GM23338 (cell line): Measurements from ENCODE around the gene CASK. TPM values are rescaled to one million over a fixed set of nuclear protein-coding genes. Genes with fewer than 3 reads are reported as not detected.

Experiments
- ATAC-seq: fragments of 200-7000 bp; cut with Tn5 transposase; 3 replicates; pipeline ENCODE4 v1.9.1; 2020
- DNase-seq: peaks from one replicate; pipeline ENCODE4 v3.0.0-alpha.2; 2015; ENCODE audit warnings: low spot score
- H2AFZ ChIP-seq: fragments of 200-600 bp; sonication (generic); 2 replicates; pipeline ENCODE4 v1.8.0; 2016; ENCODE audit warnings: antibody characterized with exemption, mild to moderate bottlenecking, moderate library complexity
- H3F3A ChIP-seq: fragments of 200-600 bp; sonication (generic); replicated peaks from 2 replicates; pipeline ENCODE4 v1.8.0; 2017; ENCODE audit warnings: antibody characterized with exemption, mixed run types, low read depth
- H3K27ac ChIP-seq: fragments of 200-600 bp; sonication (generic); 2 replicates; pipeline ENCODE4 v1.6.1; 2016; ENCODE audit warnings: low read depth
- H3K27me3 ChIP-seq: fragments of 200-600 bp; sonication (generic); 2 replicates; pipeline ENCODE4 v1.8.0; 2016; ENCODE audit warnings: mild to moderate bottlenecking, mixed run types, moderate library complexity; ENCODE audit not compliant: insufficient read depth
- H3K36me3 ChIP-seq: fragments of 200-600 bp; sonication (generic); 2 replicates; pipeline ENCODE4 v1.8.0; 2016; ENCODE audit warnings: mild to moderate bottlenecking; ENCODE audit not compliant: insufficient read depth
- H3K4me1 ChIP-seq: fragments of 200-600 bp; sonication (generic); 2 replicates; pipeline ENCODE4 v1.8.0; 2016; ENCODE audit warnings: mild to moderate bottlenecking, moderate library complexity; ENCODE audit not compliant: insufficient read depth
- H3K4me2 ChIP-seq: fragments of 200-600 bp; sonication (generic); 2 replicates; pipeline ENCODE4 v1.7.1; 2017; ENCODE audit warnings: mixed run types
- H3K4me3 ChIP-seq: fragments of 200-600 bp; sonication (generic); 2 replicates; pipeline ENCODE4 v1.6.1; 2016; ENCODE audit warnings: mixed run types
- H3K79me2 ChIP-seq: fragments of 200-600 bp; sonication (generic); replicated peaks from 2 replicates; pipeline ENCODE4 v1.8.0; 2017; ENCODE audit warnings: mild to moderate bottlenecking; ENCODE audit not compliant: insufficient read depth
- H3K9me2 ChIP-seq: fragments of 200-600 bp; sonication (generic); 2 replicates; pipeline ENCODE4 v1.8.0; 2017; ENCODE audit not compliant: insufficient read depth
- H4K20me1 ChIP-seq: fragments of 200-600 bp; sonication (generic); replicated peaks from 2 replicates; pipeline ENCODE4 v1.8.0; 2017; ENCODE audit warnings: mild to moderate bottlenecking; ENCODE audit not compliant: insufficient read depth
- H3K27ac Mint-ChIP-seq: 2 replicates; pipeline ENCODE4 v1.8.0; 2020; ENCODE audit warnings: inconsistent platforms, mild to moderate bottlenecking, moderate library complexity, mixed read lengths
- H3K27me3 Mint-ChIP-seq: 3 replicates; pipeline ENCODE4 v1.8.0; 2022; ENCODE audit warnings: low read depth, mild to moderate bottlenecking, moderate library complexity, mixed read lengths, inconsistent platforms; ENCODE audit not compliant: insufficient read depth, poor library complexity
- H3K36me3 Mint-ChIP-seq: 3 replicates; pipeline ENCODE4 v1.8.0; 2021; ENCODE audit warnings: low read depth, mild to moderate bottlenecking, inconsistent platforms, moderate library complexity, mixed read lengths
- H3K4me1 Mint-ChIP-seq: 3 replicates; pipeline ENCODE4 v1.8.0; 2020; ENCODE audit warnings: mild to moderate bottlenecking, inconsistent platforms, mixed read lengths
- H3K4me3 Mint-ChIP-seq: 3 replicates; pipeline ENCODE4 v1.8.0; 2021; ENCODE audit warnings: moderate library complexity, mild to moderate bottlenecking, inconsistent platforms, mixed read lengths
- H3K9me3 Mint-ChIP-seq: 3 replicates; pipeline ENCODE4 v1.8.0; 2020; ENCODE audit warnings: moderate library complexity, mild to moderate bottlenecking, inconsistent platforms, mixed read lengths
- CREB1 ChIP-seq: fragments of 250-450 bp; sonication (Bioruptor Pico); IDR thresholded peaks from 2 replicates; pipeline ENCODE4 v1.5.0; 2020; ENCODE audit warnings: low read depth, mild to moderate bottlenecking, moderate library complexity
- CTCF ChIP-seq, 2 experiments: fragments of 200-600 bp in 1 of 2; sonication (generic) in 1 of 2; conservative IDR thresholded peaks; 2 replicates each; pipeline versions ENCODE4 v1.5.1 to v1.6.1; 2016 to 2017; ENCODE audit warnings: antibody characterized with exemption in 2 of 2, low read depth in 2 of 2, mild to moderate bottlenecking in 2 of 2, moderate library complexity in 1 of 2
- EZH2 ChIP-seq: fragments of 200-600 bp; sonication (generic); IDR thresholded peaks from one replicate; pipeline ENCODE4 v1.8.0; 2017; ENCODE audit warnings: antibody characterized with exemption, mild to moderate bottlenecking, low read depth; ENCODE audit not compliant: unreplicated experiment
- EZH2phosphoT487 ChIP-seq: fragments of 200-600 bp; sonication (generic); IDR thresholded peaks from one replicate; pipeline ENCODE4 v1.8.1; 2018; ENCODE audit warnings: antibody characterized with exemption; ENCODE audit not compliant: unreplicated experiment
- JUNB ChIP-seq: IDR thresholded peaks from one replicate; pipeline ENCODE4 v1.6.1; 2016; ENCODE audit warnings: antibody characterized with exemption; ENCODE audit not compliant: unreplicated experiment
- NANOG ChIP-seq: IDR thresholded peaks from 2 replicates; pipeline ENCODE4 v1.6.1; 2016; ENCODE audit warnings: antibody characterized with exemption, borderline replicate concordance
- REST ChIP-seq: IDR thresholded peaks from one replicate; pipeline ENCODE4 v1.6.1; 2018; ENCODE audit warnings: antibody characterized with exemption; ENCODE audit not compliant: unreplicated experiment
- ZNF114 ChIP-seq: fragments of 250-450 bp; sonication (Bioruptor Pico); IDR thresholded peaks from 2 replicates; pipeline ENCODE4 v1.5.0; 2020; ENCODE audit warnings: mild to moderate bottlenecking, moderate library complexity
- polyA plus RNA-seq: library from polyadenylated mRNA; unstranded; fragments of >200 nt; fragmentation: Nextera tagmentation; extraction: Ambion mirVana; gene quantifications from 2 replicates; pipeline ENCODE4 v1.2.1, GENCODE V29; 2016
- total RNA-seq: library from RNA; depleted of rRNA; stranded (reverse); fragments of >200 nt; shearing (Covaris generic); gene quantifications from 2 replicates; pipeline ENCODE4 v1.2.3, GENCODE V29; 2014
- TF ChIP-seq, protein P1 (sequence below): IDR thresholded peaks from 2 replicates; pipeline ENCODE4 v1.6.1; 2016; ENCODE audit warnings: antibody characterized with exemption

CASK gene
- total and polyA plus RNA-seq, 2 experiments from 2014 or later, result 15.3 to 44.4 TPM

- TF ChIP-seq REST, result no peak
Measured at GRCh38 chrX:41933546-41933945, 10.2 kb upstream of the CASK start (continued).

GRCh38 chrX:41932885-41933284, 9.5 kb upstream of the CASK start:
- no peaks in the 10 kb centered on the region for H3K79me2 ChIP-seq
- Mint-ChIP-seq H3K36me3 (no peaks in the 10 kb centered on the region), H3K27ac (no peak overlapping the region), H3K4me1 (peaks cover 3% of the 10 kb centered on the region; the same call in 1 of the 3 replicates), H3K9me3 (no peaks in the 10 kb centered on the region), H3K27me3 (no peaks in the 10 kb centered on the region), H3K4me3 (no peak overlapping the region)
- no peaks in the 10 kb centered on the region for H4K20me1 ChIP-seq
- no peak for TF ChIP-seq ZNF114 (CRISPR knock-in tag)
- TF ChIP-seq EZH2phosphoT487, result no peak
- TF ChIP-seq CTCF (conservative IDR thresholded peaks at IDR 0.05; ENCODE audit: low read depth in 2 of 2), result no peak
- TF ChIP-seq CREB1, result no peak
- TF ChIP-seq JUNB, result no peak
- TF ChIP-seq, protein P1, sequence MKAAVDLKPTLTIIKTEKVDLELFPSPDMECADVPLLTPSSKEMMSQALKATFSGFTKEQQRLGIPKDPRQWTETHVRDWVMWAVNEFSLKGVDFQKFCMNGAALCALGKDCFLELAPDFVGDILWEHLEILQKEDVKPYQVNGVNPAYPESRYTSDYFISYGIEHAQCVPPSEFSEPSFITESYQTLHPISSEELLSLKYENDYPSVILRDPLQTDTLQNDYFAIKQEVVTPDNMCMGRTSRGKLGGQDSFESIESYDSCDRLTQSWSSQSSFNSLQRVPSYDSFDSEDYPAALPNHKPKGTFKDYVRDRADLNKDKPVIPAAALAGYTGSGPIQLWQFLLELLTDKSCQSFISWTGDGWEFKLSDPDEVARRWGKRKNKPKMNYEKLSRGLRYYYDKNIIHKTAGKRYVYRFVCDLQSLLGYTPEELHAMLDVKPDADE, result no peak
- TF ChIP-seq NANOG, result no peak
- TF ChIP-seq EZH2, result no peak
- TF ChIP-seq REST, result no peak
- H3K27ac ChIP-seq, result no peak overlapping the region
- no peaks in the 10 kb centered on the region for H3K4me1 ChIP-seq
- no peaks in the 10 kb centered on the region for H3K9me2 ChIP-seq
- no peak overlapping the region for H3K4me2 ChIP-seq
- no peaks in the 10 kb centered on the region for H3K27me3 ChIP-seq
- H3F3A ChIP-seq, result no peaks in the 10 kb centered on the region
- no peak overlapping the region for H2AFZ ChIP-seq
- no peaks in the 10 kb centered on the region for H3K36me3 ChIP-seq
- DNase-seq (no peak), ATAC-seq (no peak)
- no peak overlapping the region for H3K4me3 ChIP-seq
